ENCODE data around the gene CLCN2. TPM values are rescaled to one million over a fixed set of nuclear protein-coding genes. Genes with fewer than 3 reads are reported as not detected.

The CLCN2 gene
- total and polyA plus RNA-seq, 2 experiments from 2014 or later: 1.2 to 1.3 TPM

DNA sequence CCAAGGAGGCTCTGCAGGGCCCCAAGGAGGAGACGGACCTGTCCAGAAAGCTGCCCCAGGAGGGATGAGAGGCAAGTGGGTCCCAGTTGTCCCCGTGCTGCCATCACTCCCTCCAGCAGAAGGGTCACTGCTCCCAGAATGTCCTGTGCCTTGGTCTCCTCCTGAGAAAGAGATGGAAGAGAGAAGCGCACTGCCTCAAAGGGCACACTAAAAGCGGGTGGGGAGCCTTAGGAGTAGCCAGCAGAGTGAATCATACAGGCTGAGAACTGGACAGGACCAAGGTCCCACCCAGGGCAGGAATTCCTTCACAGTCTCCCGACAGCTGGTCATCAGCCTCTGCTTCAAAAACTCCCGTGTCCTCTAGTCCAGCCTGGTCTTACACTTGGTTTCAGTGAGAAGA is 12.0 kb upstream of the CLCN2 start:
- Histone ChIP-seq H3K9ac (no peak overlapping the region), H3K4me1 (ENCODE audit: insufficient read depth) (peaks cover 23% of the 10 kb centered on the region), H3K9me2 (ENCODE audit: insufficient read depth) (no peaks in the 10 kb centered on the region), H3K36me3 (ENCODE audit: low read depth) (0 out of 2 replicates have a peak, but pooled peaks cover 3% of the 10 kb centered on the region), H3K4me2 (ENCODE audit: unreplicated experiment) (no peak overlapping the region), H3K79me2 (ENCODE audit: insufficient read depth) (no peaks in the 10 kb centered on the region), H4K20me1 (ENCODE audit: insufficient read depth) (no peaks in the 10 kb centered on the region), H3F3A (ENCODE audit: insufficient read depth) (peaks cover 20% of the 10 kb centered on the region), H3K27ac (no peak overlapping the region), H3K27me3 (replicated peaks; ENCODE audit: insufficient read depth) (peaks cover 4% of the 10 kb centered on the region; the same call in 1 of the 2 replicates), H2AFZ (no peak overlapping the region), H3K4me3 (no peak overlapping the region), H3K9me3 (ENCODE audit: low read depth) (no peaks in the 10 kb centered on the region)
- 27 to 29% methylated on average over 6 of the region's 6 CpGs for WGBS, 2 experiments (ENCODE audit: low coverage in 1 of 2, low lambda C conversion rate in 2 of 2, missing lambda C conversion rate in 2 of 2)
- DNase-seq: peak; percentile 86
- TF ChIP-seq EZH2phosphoT487 (IDR thresholded peaks at IDR 0.05; ENCODE audit: insufficient read depth, low read depth) (no peak), EZH2 (IDR thresholded peaks at IDR 0.05; ENCODE audit: insufficient read depth, poor library complexity, severe bottlenecking) (no peak)
- in situ Hi-C loops (cut with MboI): loop anchor here (10.0 to 25.0 kb wide), 2 partner anchors 151 to 414 kb away; no protein-coding TSS in a partner anchor

DNA sequence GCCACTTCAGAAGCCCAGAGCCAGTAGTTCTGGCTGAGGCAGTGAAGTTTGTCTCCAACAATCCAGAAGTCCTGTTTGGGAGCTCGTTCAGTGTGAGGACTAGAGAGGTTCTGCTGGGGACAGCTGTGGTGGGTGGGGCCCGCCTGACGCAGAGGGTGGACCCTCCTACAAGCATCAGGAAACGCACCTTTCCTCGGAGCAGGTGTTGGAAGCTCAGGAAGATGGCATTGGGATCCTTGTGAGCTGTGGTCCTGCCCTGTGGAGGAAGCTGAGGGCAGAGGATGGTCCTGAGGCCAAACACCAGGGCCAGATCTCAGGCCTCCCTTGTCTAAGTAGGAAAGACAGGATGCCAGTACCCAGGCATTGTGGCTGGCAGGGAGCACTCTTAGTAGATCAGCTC is 11.5 kb upstream of the CLCN2 start:
- Histone ChIP-seq H3K36me3 (ENCODE audit: low read depth) (0 out of 2 replicates have a peak, but pooled peaks cover 3% of the 10 kb centered on the region), H4K20me1 (ENCODE audit: insufficient read depth) (no peaks in the 10 kb centered on the region), H3K9me3 (ENCODE audit: low read depth) (no peaks in the 10 kb centered on the region), H3K9me2 (ENCODE audit: insufficient read depth) (no peaks in the 10 kb centered on the region), H3K4me1 (ENCODE audit: insufficient read depth) (peaks cover 28% of the 10 kb centered on the region), H2AFZ (no peak overlapping the region), H3K9ac (no peak overlapping the region), H3K79me2 (ENCODE audit: insufficient read depth) (no peaks in the 10 kb centered on the region), H3F3A (ENCODE audit: insufficient read depth) (peaks cover 25% of the 10 kb centered on the region), H3K27me3 (replicated peaks; ENCODE audit: insufficient read depth) (peaks cover 4% of the 10 kb centered on the region; the same call in 1 of the 2 replicates), H3K27ac (no peak overlapping the region), H3K4me3 (no peak overlapping the region), H3K4me2 (ENCODE audit: unreplicated experiment) (no peak overlapping the region)
- WGBS, 2 experiments (ENCODE audit: low coverage in 1 of 2, low lambda C conversion rate in 2 of 2, missing lambda C conversion rate in 2 of 2): 44 to 56% methylated on average over 5 of the region's 5 CpGs
- no peak for DNase-seq
- in situ Hi-C loops (cut with MboI): loop anchor here (10.0 to 25.0 kb wide), 2 partner anchors 152 to 414 kb away; no protein-coding TSS in a partner anchor
- TF ChIP-seq EZH2phosphoT487 (IDR thresholded peaks at IDR 0.05; ENCODE audit: insufficient read depth, low read depth) (no peak), EZH2 (IDR thresholded peaks at IDR 0.05; ENCODE audit: insufficient read depth, poor library complexity, severe bottlenecking) (no peak)

DNA sequence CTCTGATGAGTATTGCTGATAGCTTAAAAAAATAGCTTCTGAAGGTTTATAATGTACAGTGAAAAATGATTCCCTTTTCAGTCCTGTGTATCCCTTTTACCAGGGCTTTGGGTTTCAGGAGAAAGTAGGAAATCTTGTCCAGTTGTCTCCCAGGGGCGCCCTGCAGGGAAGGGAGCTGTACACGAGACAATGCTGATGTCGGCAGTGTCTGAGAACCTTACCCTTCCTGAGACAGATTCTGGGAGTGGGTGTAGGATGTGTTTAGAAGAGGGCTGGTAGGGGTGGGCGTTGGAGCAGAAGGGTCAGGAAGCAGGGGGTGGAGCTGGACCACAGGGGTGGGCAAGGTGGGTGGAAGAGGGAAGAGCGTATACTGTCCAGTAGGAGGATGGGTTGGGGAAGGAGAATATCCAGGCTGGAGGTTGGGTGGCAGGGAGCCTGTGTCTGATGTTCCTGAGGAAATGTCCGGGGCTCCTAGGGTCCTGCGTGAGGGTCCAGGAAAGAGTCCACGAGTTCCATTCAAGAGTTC is 11.0 kb upstream of the CLCN2 start:
- WGBS, 2 experiments (ENCODE audit: low coverage in 1 of 2, low lambda C conversion rate in 2 of 2, missing lambda C conversion rate in 2 of 2): 78 to 79% methylated on average over 8 of the region's 8 CpGs
- H3F3A ChIP-seq (ENCODE audit: insufficient read depth): peaks cover 30% of the 10 kb centered on the region
- DNase-seq: no peak
- TF ChIP-seq EZH2 (IDR thresholded peaks at IDR 0.05; ENCODE audit: insufficient read depth, poor library complexity, severe bottlenecking): no peak
- TF ChIP-seq EZH2phosphoT487 (IDR thresholded peaks at IDR 0.05; ENCODE audit: insufficient read depth, low read depth): no peak
- 0 out of 2 replicates have a peak, but pooled peaks cover 3% of the 10 kb centered on the region for H3K36me3 ChIP-seq (ENCODE audit: low read depth)
- peaks cover 28% of the 10 kb centered on the region for H3K4me1 ChIP-seq (ENCODE audit: insufficient read depth)
- H3K79me2 ChIP-seq (ENCODE audit: insufficient read depth): no peaks in the 10 kb centered on the region
- no peak overlapping the region for H3K9ac ChIP-seq
- H3K4me2 ChIP-seq (ENCODE audit: unreplicated experiment): no peak overlapping the region
- no peaks in the 10 kb centered on the region for H4K20me1 ChIP-seq (ENCODE audit: insufficient read depth)
- no peak overlapping the region for H2AFZ ChIP-seq
- peaks cover 4% of the 10 kb centered on the region; the same call in 1 of the 2 replicates for H3K27me3 ChIP-seq (replicated peaks; ENCODE audit: insufficient read depth)
- H3K27ac ChIP-seq: no peak overlapping the region
- H3K4me3 ChIP-seq: no peak overlapping the region
- in situ Hi-C loops (cut with MboI): loop anchor here (10.0 to 25.0 kb wide), 2 partner anchors 152 to 415 kb away; no protein-coding TSS in a partner anchor
- H3K9me2 ChIP-seq (ENCODE audit: insufficient read depth): no peaks in the 10 kb centered on the region
- no peaks in the 10 kb centered on the region for H3K9me3 ChIP-seq (ENCODE audit: low read depth)

DNA sequence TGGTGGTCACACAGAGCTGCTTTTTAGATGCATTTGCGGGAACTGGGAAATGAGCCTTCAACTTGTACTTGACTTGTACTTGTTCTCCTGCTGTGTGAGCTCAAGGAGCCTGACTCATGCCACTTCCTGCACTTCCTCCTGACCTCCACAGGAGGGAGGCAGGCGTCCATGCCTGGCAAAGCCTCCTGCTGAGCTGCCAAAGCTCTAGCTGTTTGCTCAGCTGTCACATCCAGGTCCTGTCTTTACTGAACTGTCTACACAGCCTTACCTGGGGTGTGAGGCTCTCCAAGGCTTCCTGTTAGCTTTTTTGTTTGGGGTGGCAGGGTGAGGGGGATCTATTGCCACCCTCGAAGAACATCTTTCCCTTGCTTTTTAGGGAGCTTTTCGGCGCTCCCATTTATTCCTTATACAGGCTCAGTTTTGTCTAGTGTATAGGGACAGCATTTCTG is 10.2 kb upstream of the CLCN2 start:
- no peak overlapping the region for H3K27ac ChIP-seq
- H2AFZ ChIP-seq: no peak overlapping the region
- no peak for TF ChIP-seq EZH2 (IDR thresholded peaks at IDR 0.05; ENCODE audit: insufficient read depth, poor library complexity, severe bottlenecking)
- no peak for TF ChIP-seq EZH2phosphoT487 (IDR thresholded peaks at IDR 0.05; ENCODE audit: insufficient read depth, low read depth)
- H4K20me1 ChIP-seq (ENCODE audit: insufficient read depth): no peaks in the 10 kb centered on the region
- no peaks in the 10 kb centered on the region for H3K79me2 ChIP-seq (ENCODE audit: insufficient read depth)
- peak; percentile 95 for DNase-seq
- H3K4me2 ChIP-seq (ENCODE audit: unreplicated experiment): no peak overlapping the region
- H3K36me3 ChIP-seq (ENCODE audit: low read depth): peaks cover 11% of the 10 kb centered on the region
- no peak overlapping the region for H3K4me3 ChIP-seq
- no peaks in the 10 kb centered on the region for H3K9me3 ChIP-seq (ENCODE audit: low read depth)
- no peaks in the 10 kb centered on the region for H3K9me2 ChIP-seq (ENCODE audit: insufficient read depth)
- in situ Hi-C loops (cut with MboI): loop anchor here (10.0 to 25.0 kb wide), 2 partner anchors 153 to 416 kb away; no protein-coding TSS in a partner anchor
- peaks cover 38% of the 10 kb centered on the region for H3F3A ChIP-seq (ENCODE audit: insufficient read depth)
- WGBS, 2 experiments (ENCODE audit: low coverage in 1 of 2, low lambda C conversion rate in 2 of 2, missing lambda C conversion rate in 2 of 2): 47 to 48% methylated on average over 5 of the region's 5 CpGs
- peaks cover 28% of the 10 kb centered on the region for H3K4me1 ChIP-seq (ENCODE audit: insufficient read depth)
- H3K9ac ChIP-seq: no peak overlapping the region
- peaks cover under 1% of the 10 kb centered on the region; the same call in 1 of the 2 replicates for H3K27me3 ChIP-seq (replicated peaks; ENCODE audit: insufficient read depth)

Data from GM23248 (cell line).